CD4-positive, alpha-beta T cell treated with Interferon gamma for 1 hour (primary cell): Measurements from ENCODE around the gene AIPL1.

ENCODE experiments used
- DNase-seq: peaks from one replicate; pipeline ENCODE4 v3.0.0-alpha.2; 2020

AIPL1 gene

DNA sequence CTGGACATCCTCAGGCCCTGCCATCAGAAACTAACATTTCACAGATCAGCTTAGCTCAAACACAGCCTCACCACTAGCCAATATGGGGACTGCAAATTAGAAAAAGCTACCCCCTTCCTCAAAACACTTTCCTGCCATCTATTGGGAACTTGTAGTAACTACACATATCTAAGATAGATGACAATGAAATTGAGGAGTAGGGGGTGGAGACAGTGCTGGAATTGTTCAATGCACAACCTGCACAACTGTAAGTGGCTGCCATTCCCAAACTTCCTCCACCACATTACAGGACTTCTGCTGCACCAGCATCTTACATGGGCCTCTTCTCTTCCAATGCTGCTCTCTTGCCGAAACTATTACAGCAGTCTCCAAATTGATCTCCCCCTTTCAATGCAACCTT is 21.9 kb downstream of the AIPL1 start:
- DNase-seq = no peak

GRCh38 chr17:6408735-6409134 is 26.2 kb downstream of the AIPL1 start:
- no peak for DNase-seq

DNA sequence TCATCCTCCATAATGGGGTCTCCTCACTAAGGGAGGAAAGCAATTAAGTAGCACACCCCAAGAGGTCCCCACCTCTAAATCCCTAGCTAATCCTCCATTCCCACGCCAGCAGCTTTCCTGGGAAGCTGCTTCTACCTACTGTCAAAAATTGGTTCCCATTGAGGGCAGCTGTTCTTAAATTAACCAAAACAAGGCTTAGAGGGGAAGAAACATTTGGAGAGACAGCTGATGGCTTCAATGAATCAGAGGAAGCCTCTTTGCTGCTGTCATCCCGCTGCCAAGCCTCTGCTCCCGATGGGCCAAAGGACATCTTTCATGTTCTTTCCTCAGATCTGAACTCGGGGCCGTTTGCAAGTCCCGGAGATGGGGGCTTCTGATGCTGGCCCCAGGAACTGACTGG is 26.6 kb downstream of the AIPL1 start:
- DNase-seq = no peak

- no peak for DNase-seq
Measured at GRCh38 chr17:6402258-6402657, 32.7 kb downstream of the AIPL1 start.

GRCh38 chr17:6398955-6399354 is 36.0 kb downstream of the AIPL1 start:
- DNase-seq = no peak

DNA sequence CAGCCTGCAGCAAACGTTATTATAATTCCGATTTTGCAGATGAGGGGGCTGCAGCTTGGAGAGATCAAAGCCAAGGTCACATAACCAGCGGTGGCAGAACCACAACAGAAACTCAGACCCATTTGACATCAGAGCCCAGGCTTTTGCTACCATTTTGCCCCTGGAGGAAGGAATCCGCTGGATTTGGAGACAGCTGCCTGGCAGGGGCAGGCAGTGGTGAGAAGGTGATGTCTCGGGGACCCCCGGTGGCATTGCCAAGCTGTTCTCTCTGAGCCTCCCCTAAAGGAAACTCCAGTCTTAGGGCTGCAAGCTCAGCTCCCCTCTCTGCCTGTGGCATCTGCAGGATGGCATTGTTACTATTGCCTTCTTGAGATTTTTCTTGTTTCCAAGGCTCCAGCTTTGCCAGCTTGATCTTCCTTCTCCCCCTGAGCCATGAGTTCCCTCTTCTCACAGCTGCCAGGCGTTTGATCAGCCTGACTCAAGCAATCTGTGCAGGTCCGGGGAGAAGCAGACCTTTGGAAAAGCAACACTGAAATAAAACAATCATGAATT is 40.8 kb downstream of the AIPL1 start:
- no peak for DNase-seq

- no peak for DNase-seq
Measured at GRCh38 chr17:6393351-6393952, 41.5 kb downstream of the AIPL1 start.

DNA sequence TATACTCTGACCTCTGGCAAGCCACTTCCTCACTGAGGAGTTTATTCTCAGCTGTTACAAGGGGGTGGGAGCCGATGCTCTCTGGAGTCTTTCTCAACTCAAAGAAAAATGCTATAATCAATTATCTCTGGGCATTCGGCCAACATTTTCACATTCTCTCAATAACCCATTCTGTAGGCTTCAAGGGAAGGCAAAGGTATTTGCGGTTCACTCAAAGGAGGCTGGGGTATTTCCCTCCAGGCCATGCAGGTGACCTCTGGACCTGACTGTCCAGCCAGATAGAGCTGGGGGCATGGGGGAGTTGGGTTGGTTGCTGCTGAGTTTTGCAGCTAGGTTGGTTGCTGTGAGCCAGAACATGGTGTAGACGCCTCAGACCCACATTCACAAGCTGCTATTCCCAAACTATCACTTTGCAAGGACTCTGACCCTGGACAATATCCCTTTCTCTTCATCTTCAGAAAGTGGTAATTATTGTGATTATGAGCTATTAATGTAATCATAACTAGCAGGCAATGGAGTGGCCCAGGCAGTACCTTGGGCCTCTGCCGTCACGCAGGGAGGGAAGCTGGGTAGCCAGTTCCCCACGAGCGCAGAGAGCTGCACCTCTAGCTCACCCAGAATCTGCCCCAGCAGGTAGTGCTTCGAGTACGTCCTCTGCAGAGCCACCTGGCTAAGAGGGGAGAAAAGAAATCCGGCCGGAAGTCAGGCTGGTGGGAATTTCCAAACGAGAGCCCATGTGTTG is 42.1 kb downstream of the AIPL1 start:
- no peak for DNase-seq

GRCh38 chr17:6388416-6388815 is 46.5 kb downstream of the AIPL1 start:
- no peak for DNase-seq

- DNase-seq = no peak
Measured at GRCh38 chr17:6387858-6388257, 47.1 kb downstream of the AIPL1 start.

GRCh38 chr17:6387442-6387841 is 47.5 kb downstream of the AIPL1 start:
- no peak for DNase-seq

DNA sequence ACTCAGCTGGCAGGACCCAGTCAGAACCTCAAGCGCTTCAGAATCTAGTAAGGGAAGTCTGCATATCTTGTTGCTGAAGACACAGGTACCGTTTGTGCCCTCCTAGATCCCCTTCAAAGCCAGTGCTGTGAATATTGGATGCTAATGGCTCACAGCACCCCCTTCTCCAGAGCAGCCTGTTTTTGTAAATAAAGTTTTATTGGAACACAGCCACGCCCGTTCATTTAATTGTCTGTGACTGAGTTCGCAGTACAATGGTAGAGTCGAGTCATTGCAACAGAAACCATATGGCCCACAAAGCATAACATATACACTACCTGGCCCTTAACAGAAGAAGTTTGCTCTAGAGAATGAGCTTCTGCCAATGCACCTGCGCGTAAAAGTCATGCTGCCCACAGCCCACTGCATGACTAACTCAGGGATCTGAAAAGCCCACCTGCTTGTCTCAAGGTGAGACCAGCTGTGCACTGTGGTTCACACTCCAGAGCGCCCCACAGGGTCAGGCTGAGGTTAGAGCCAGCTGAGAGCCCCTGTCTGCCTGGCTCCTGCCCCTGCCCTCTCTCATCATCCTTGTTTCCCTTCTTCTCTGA is 48.8 kb downstream of the AIPL1 start:
- DNase-seq = no peak

- DNase-seq = no peak
Measured at GRCh38 chr17:6384481-6384880, 50.4 kb downstream of the AIPL1 start.

DNA sequence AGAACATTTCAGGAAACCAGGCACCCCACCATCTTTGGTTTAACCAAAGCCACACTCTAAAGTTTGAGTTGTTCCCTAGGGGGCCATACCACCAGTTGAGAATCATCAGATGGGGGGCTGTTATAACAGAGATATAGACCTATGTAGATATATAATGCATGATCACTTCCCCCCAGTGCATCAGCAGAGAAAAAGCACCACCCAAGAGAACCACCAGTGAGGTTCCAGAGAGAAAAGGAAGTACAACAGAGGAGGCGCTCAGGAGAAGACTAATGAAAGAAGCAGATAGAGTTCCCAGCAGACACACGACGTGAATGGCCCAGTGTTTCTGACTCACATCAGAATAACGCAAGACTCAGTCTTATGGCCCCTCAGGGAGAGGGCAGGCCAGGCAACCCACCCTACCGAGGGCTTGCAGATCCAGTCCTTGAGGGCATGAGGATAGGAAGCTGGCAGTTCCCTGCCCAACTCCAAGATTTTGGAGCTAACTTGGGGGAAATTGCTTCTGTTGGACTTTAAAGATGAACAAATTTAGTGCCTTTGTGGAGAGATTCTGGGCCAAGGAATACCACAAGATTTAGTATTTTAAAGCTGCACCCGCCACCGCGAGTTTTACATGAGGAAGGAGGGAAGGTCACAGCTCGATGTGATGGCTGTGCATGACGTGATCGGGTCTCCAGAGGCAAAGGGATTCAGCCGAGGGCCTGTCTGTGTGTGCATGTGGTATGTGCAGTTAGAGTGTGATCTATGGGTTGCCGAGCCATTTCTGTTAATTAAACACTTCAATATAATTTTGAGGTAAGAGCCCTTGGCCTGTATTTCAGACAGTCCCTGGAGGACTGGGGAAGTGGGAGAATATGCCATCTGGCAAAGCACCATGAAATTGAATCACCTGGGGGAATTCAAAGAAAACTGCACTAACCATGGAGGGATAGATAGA is 53.1 kb downstream of the AIPL1 start:
- no peak for DNase-seq

- no peak for DNase-seq
Measured at GRCh38 chr17:6380915-6381438, 53.9 kb downstream of the AIPL1 start.

DNA sequence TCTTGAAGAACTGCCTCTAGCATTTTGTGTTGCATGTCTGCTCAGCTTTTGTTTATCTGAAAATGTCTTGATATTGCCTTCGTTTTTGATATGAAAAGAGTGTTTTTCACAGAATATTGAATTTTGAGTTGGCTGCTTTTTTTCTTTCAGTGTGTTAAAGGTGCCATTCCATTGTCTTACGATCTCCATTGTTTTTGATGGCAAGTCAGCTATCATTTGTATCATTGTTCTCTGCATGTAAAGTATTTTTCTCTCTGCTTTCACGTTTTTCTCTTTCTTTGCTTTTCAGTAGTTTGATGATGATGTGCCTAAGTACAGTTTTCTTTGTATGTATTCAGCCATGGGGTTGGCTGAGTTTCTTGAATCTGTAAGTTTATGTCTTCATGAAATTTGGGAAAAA is 57.0 kb downstream of the AIPL1 start:
- no peak for DNase-seq

GRCh38 chr17:6376931-6377361 is 58.0 kb downstream of the AIPL1 start:
- no peak for DNase-seq

DNA sequence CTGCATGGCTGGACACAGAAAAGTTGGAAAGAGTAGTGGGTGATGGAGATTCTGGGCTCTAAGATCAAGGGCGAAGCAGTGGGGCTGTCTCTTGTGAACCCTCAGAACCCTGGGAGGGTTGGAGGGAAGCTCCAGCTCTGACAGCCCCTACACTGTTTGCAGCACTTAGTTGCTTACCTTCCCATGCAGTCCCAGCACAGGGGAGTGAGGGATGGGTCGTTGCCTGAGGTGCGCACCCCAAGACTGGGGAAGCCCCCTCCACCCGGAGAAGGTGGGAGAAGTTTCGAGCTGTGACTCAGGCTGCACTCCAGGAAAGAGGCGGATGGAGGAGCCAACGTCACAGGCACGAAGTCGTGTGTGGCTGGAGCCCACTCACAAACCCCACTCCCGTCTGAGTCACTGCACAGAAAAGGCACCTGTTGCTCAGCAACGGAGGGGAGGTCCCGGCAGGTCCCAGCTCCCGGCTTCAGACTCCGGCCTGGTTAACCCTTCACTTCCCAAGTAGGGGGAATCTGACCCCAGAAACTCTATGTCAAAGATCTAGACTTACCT is 60.1 kb downstream of the AIPL1 start:
- no peak for DNase-seq

- no peak for DNase-seq
Measured at GRCh38 chr17:6374271-6374691, 60.6 kb downstream of the AIPL1 start.
